Activated CD4-positive, alpha-beta T cell treated with anti-CD3 and anti-CD28 coated beads, Interleukin-2, amount 50 U/mL, for 1 hour (primary cell): ENCODE measurements around the gene MAPK13.

ENCODE experiments used
- DNase-seq: peaks from one replicate; pipeline ENCODE4 v3.0.0-alpha.2; 2020

The MAPK13 gene

DNA sequence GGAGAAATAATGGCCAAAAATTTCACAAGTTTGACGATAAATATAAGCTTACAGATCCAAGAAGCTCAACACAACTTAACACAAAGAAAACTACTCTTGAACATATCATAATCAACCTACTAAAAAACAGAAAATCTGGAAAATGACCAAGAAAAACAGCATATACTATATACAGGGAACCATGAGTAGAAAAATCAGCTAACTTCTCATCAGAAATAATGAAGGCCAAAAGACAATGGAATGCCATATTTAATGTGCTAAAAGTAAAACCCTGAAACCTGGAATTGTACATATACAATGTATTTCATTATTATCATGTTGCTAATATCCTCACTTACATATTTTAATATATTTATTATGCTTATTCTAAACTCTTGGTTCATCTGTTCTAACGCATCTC, 25.3 kb downstream of the MAPK13 start:
- DNase-seq = no peak

DNA sequence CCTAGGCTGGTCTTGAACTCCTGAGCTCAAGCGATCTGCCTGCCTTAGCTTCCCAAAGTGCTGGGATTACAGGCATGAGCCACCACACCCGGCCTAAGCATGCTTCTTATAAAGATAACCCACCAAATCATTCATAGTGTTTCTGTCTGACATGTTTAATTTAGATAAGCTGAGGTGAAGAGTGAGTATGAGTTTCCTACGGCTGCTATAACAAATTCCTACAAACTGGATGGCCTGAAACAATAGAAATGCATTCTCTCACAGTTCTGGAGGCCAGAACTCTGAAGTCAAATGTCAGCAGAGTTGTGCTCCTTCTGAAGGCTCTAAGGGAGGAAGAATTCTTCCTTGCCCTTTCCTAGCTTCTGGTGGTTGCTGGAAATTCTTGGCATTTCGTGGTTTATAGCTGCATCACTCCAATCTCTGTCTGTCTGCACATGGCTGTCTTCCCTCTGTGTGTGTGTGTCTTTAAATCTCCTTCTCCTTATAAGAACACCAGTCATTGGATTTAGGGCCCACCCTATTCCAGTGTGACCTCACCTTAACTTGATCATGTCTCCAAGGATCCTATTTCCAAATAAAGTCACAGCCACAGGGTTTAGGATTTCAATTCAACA, 29.9 kb downstream of the MAPK13 start:
- DNase-seq = no peak

DNA sequence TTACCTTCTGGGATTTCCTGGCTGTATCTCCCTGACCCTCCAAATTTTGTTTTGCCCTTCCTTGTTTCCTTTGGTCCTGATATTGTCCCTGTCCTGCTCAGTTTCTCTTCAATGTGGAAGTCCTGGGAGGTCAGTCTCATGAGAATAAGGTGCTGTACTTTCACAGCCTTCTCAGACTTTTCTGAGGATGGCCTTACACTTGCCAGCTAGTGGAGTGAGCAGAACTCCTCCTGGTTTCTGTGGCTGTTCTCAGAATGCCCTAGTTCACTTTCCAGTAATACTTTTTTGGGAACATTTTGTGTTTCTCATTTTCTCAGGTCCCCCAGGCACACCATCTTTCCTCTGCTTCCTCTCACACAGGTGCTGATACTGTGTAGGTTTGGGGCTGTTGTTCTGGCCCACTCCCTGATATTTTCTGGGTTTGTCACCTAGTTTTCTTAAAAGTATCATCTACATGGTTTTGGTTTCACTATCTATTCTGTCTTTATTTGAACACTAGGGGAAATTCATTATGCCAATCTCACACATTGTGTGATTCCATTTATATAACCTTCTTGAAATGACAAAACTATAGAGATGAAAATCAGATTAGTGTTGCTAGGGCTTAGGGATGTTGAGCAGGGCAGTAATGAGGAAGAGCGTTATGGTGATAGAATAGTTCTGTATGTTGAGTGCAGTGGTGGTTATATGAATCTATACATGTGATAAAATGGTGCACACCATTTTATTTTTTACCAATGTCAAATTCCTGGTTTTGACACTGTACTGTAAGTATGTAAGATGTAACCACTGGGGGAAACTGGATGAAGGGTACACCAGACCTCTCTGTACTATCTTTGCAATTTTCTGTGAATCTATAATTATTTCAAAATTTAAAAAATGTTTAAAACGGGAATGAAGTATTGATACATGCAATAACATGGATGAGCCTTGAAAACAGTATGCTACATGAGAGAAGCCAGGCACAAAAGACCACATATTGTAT, 39.0 kb downstream of the MAPK13 start:
- no peak for DNase-seq

DNA sequence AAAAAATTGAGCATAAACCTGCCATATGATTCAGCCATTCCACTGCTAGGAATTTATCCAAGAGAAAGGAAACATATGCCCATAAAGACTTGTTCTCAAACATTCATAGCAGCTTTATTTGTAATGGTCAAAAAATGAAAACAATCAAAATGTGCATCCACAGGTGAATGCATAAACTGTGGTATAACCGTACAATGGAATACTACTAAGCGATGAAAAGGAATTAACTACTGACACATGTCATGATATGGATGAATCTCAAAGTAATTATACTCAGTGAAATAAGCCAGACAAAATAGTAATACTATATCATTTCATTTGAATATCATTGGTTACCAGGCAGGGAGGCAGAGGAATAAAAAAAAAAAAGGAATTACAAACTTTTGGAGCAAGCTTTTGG, 40.4 kb downstream of the MAPK13 start:
- DNase-seq = no peak

DNA sequence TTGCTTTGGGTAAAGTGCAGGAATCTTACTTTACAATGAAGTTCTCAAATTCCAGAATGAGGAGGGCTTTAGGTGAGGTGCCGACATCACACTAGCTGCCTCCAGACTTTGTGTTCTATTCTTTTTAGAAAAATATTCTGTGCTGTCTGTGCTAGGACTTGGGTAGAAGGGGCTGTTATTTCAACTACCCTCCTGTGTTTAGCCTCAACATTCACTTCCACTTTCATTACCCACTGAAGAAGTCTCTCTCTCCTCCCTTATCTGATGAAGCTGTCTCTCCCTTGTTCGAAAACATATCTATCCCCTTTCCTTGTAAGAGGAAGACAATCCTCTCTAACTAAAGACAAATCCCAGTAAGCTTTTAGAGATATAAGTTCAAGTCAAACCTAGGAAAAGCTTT, 41.3 kb downstream of the MAPK13 start:
- DNase-seq = no peak

DNA sequence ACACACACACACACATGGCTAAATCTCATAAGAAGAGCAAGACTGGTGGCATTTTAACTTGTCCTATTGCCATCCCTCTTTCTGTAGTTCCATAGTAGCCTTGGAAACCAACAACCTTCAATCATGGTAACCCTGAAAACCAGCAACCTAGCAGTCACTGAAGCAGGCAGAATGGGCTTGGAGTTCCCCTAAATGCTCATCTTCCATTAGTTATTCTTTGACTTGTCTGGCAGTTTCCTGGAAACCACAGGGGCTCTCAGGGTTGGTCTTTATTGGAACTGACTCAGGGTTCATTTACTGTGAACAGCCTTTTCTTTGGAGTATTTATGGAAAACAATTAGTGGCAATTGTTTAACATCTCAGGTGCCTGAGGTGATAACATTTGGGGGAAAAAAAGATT, 46.9 kb downstream of the MAPK13 start:
- DNase-seq = no peak

DNA sequence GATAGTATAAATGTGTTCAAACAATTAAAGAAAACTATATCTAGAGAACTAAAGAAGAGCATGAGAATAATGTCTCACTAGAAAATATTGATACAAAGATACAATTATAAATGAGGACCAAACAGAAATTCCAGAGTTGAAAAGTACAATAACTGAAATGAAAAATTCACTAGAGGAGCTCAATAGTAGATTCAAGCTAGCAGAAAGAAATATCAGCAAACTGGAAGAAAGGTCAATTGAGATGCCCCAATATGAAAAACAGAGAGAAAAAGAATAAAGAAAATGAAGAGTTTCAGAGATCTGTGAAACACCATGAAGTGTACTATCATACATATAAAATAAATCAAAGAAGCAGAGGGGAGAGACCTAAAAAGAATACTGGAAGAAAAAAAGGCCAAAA, 48.2 kb downstream of the MAPK13 start:
- no peak for DNase-seq

DNA sequence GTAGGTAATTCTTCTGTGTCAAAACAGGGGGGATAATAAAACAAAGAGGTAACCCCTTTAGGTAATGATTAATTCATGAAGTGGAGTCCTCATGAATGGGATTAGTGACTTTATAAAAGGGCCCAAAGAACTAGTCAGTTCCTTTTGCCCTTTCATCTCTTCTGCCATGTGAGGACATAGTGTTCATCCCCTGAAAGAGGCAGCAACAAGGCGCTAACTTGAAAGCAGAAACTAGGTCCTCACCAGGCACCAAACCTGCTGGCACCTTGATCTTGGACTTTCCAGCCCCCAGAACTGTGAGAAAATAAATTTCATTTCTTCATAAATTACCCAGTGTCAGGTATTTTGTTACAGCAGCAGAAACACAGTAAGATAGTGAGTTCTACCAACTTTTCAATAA, 49.8 kb downstream of the MAPK13 start:
- DNase-seq = no peak

DNA sequence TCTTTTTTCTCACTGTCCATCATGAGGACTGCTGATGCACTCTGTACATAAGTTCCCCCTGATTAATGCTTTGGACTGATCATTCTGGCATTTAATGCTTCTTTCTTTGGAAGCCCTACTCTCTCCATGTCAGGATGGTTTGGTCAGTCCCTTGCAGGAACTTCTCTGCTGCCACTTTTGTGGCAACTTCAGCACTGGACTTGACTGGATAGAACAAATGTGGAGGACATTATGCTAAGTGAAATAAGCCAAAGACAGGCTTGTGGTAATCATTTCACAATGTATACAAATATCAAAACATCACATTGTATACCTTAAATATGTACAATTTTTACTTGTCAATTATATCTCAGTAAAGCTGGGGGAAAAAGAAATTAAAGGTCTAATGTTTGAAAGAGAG, 54.0 kb downstream of the MAPK13 start:
- no peak for DNase-seq

DNA sequence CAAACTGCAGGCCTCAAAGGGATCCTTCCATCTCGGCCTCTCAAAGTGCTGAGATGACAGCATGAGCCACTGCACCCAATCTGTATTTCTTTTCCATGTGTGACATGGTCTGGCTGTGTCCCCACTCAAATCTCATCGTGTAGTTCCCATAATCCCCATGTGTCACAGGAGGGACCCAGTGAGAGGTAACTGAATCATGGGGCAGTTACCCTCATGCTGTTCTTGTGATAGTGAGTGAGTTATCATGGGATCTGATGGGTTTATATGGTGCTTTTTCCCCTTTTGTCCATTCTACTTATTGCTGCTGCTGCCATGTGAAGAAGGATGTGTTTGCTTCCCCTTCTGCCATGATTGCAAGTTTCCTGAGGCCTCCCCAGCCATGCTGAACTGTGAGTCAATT, 55.9 kb downstream of the MAPK13 start:
- DNase-seq = no peak

DNA sequence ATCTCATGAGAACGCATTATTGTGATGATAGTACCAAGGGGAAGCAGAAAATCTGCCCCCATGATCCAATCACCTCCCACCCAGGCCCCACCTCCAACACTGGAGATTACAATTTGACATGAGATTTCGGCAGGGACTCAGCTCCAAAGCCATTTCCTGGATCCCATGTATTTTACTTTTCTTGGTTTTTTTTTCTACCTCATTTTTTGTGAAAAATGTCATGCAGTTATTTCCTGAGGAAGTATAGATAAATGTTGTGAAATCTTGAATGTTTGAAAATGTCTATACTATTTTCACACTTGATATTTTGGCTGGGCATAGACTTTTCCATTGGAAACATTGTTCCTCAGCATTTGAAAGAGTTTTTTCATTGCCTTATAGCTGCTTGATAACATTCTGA, 57.1 kb downstream of the MAPK13 start:
- DNase-seq = no peak
